GM12892 (cell line): ENCODE results near the gene IL4I1.
A peak's percentile ranks its signal among the peaks of the same experiment; 100 is the strongest.

Source experiments
- DNase-seq: peaks from one replicate; pipeline ENCODE4 v3.0.0; 2011; ENCODE audit not compliant: insufficient read length
- FAIRE-seq: peaks from 2 replicates; lab custom pipeline; 2011; peaks lifted over from hg19 to GRCh38; lab: Jason Lieb, UNC
- POLR2A ChIP-seq: IDR thresholded peaks from 2 replicates; pipeline ENCODE4 v1.6.1; 2011; ENCODE audit warnings: low read depth, low read length, control low read depth
- POLR2AphosphoS5 ChIP-seq: IDR thresholded peaks from 2 replicates; pipeline ENCODE4 v1.6.1; 2011; ENCODE audit warnings: low read depth, low read length, control low read depth
- TAF1 ChIP-seq: IDR thresholded peaks from 2 replicates; pipeline ENCODE4 v1.6.1; 2011; ENCODE audit warnings: low read depth, mild to moderate bottlenecking, control low read depth, low read length, borderline replicate concordance

Gene IL4I1

GRCh38 chr19:49864890-49865289, 31.8 kb downstream of the IL4I1 start:
- no peak for DNase-seq
- peak; percentile 24 for FAIRE-seq
- TF ChIP-seq POLR2AphosphoS5 (no peak), TAF1 (no peak), POLR2A (no peak)

GRCh38 chr19:49863935-49864320, 32.8 kb downstream of the IL4I1 start:
- DNase-seq, result no peak
- TF ChIP-seq POLR2A (no peak), TAF1 (no peak)
- no peak for FAIRE-seq

GRCh38 chr19:49863254-49863934, 33.3 kb downstream of the IL4I1 start:
- FAIRE-seq, result no peak
- TF ChIP-seq POLR2AphosphoS5 (no peak), TAF1 (no peak), POLR2A (no peak)
- DNase-seq, result no peak

GRCh38 chr19:49862391-49863253, 34.1 kb downstream of the IL4I1 start:
- TF ChIP-seq POLR2A (no peak), TAF1 (no peak), POLR2AphosphoS5 (no peak)
- no peak for DNase-seq

GRCh38 chr19:49861541-49862378, 34.9 kb downstream of the IL4I1 start:
- FAIRE-seq (no peak), DNase-seq (no peak)
- TF ChIP-seq TAF1 (no peak), POLR2AphosphoS5 (no peak), POLR2A (no peak)

More at GRCh38 chr19:49862391-49863253, 34.1 kb downstream of the IL4I1 start:
- no peak for FAIRE-seq

GRCh38 chr19:49861107-49861506, 35.6 kb downstream of the IL4I1 start:
- DNase-seq (no peak), FAIRE-seq (no peak)
- TF ChIP-seq POLR2AphosphoS5 (no peak), POLR2A (no peak), TAF1 (no peak)

GRCh38 chr19:49860336-49861102, 36.2 kb downstream of the IL4I1 start:
- TF ChIP-seq TAF1 (no peak), POLR2AphosphoS5 (no peak), POLR2A (no peak)
- FAIRE-seq (no peak), DNase-seq (no peak)

GRCh38 chr19:49859682-49860335, 36.9 kb downstream of the IL4I1 start:
- no peak for FAIRE-seq
- DNase-seq, result no peak
- TF ChIP-seq POLR2AphosphoS5 (no peak), TAF1 (no peak)

GRCh38 chr19:49858088-49858985, 38.4 kb downstream of the IL4I1 start:
- no peak for FAIRE-seq
- 0 out of 2 replicates have a peak, but pooled peaks have one; percentile 6 for TF ChIP-seq POLR2AphosphoS5
- no peak; the same call in 1 of the 2 replicates for TF ChIP-seq POLR2A
- no peak for TF ChIP-seq TAF1
- DNase-seq, result no peak

GRCh38 chr19:49857838-49858087, 38.9 kb downstream of the IL4I1 start:
- FAIRE-seq (no peak), DNase-seq (no peak)
- TF ChIP-seq POLR2AphosphoS5 (0 out of 2 replicates have a peak, but pooled peaks have one; percentile 4), POLR2A (no peak)
